NCI-H146 treated with DMSO at 0.1 percent for 48 hours (cell line): ENCODE measurements around the gene RAI1.

ENCODE experiments used
- DNase-seq: peaks from one replicate; lab custom pipeline; 2025; ENCODE audit not compliant: unreplicated experiment; lab: John Stamatoyannopoulos, UW

Gene RAI1

GRCh38 chr17:17728550-17729251 is 47.4 kb downstream of the RAI1 start:
- DNase-seq: no peak

GRCh38 chr17:17729620-17730249 is 48.5 kb downstream of the RAI1 start:
- DNase-seq: peak; percentile 22

- DNase-seq: no peak
Observed at GRCh38 chr17:17730250-17730935, 49.1 kb downstream of the RAI1 start.

- no peak for DNase-seq
Observed at GRCh38 chr17:17732444-17732843, 51.2 kb downstream of the RAI1 start.

GRCh38 chr17:17732892-17733670 is 51.8 kb downstream of the RAI1 start:
- DNase-seq: no peak

- DNase-seq: no peak
Observed at GRCh38 chr17:17736205-17737183, 55.2 kb downstream of the RAI1 start.

GRCh38 chr17:17737961-17738894 is 57.0 kb downstream of the RAI1 start:
- DNase-seq: no peak

- no peak for DNase-seq
Observed at GRCh38 chr17:17738901-17739300, 57.6 kb downstream of the RAI1 start.

GRCh38 chr17:17739388-17740066 is 58.3 kb downstream of the RAI1 start:
- no peak for DNase-seq

GRCh38 chr17:17740615-17741348 is 59.5 kb downstream of the RAI1 start:
- DNase-seq: no peak

- DNase-seq: no peak
Observed at GRCh38 chr17:17741349-17742023, 60.2 kb downstream of the RAI1 start.

GRCh38 chr17:17742133-17742621 is 60.9 kb downstream of the RAI1 start:
- no peak for DNase-seq

- DNase-seq: no peak
Observed at GRCh38 chr17:17742688-17743390, 61.6 kb downstream of the RAI1 start.

GRCh38 chr17:17743391-17744112 is 62.3 kb downstream of the RAI1 start:
- DNase-seq: no peak

- no peak for DNase-seq
Observed at GRCh38 chr17:17744116-17744515, 62.9 kb downstream of the RAI1 start.
